CD1c-positive myeloid dendritic cell (primary cell): ENCODE results near the gene SELP.

Experiments used
- DNase-seq: peaks from one replicate; pipeline ENCODE4 v3.0.0-alpha.2; 2016; ENCODE audit errors: extremely low spot score

The SELP gene

GRCh38 chr1:169620565-169620964 is 9.4 kb downstream of the SELP start:
- DNase-seq = no peak

- DNase-seq = no peak
These were observed 11.6 kb downstream of the SELP start for GRCh38 chr1:169618367-169618766.

GRCh38 chr1:169615803-169616202 is 14.1 kb downstream of the SELP start:
- DNase-seq = no peak

GRCh38 chr1:169610858-169611257 is 19.1 kb downstream of the SELP start:
- peak; percentile 25 for DNase-seq

GRCh38 chr1:169610108-169610507 is 19.8 kb downstream of the SELP start:
- DNase-seq = no peak

- DNase-seq = peak; percentile 80
These were observed 21.7 kb downstream of the SELP start for GRCh38 chr1:169608226-169608625.

GRCh38 chr1:169604781-169605560 is 25.0 kb downstream of the SELP start:
- DNase-seq = peak; percentile 93

GRCh38 chr1:169601096-169601881 is 28.6 kb downstream of the SELP start:
- DNase-seq = peak; percentile 64

GRCh38 chr1:169595764-169596711 is 33.9 kb downstream of the SELP start:
- no peak for DNase-seq

GRCh38 chr1:169594391-169594790 is 35.5 kb downstream of the SELP start:
- no peak for DNase-seq

- DNase-seq = no peak
These were observed 39.0 kb downstream of the SELP start for GRCh38 chr1:169590932-169591331.

GRCh38 chr1:169588785-169589485 is 41.0 kb downstream of the SELP start:
- DNase-seq = no peak

- no peak for DNase-seq
These were observed 41.8 kb downstream of the SELP start for GRCh38 chr1:169588112-169588511.

GRCh38 chr1:169586395-169587255 is 43.3 kb downstream of the SELP start, which contains the start of gene F5:
F5 (minus strand) TSS chr1:169586481; CDS start chr1:169586386, 95 bp downstream.
- peak; percentile 78 for DNase-seq

- DNase-seq = no peak
These were observed 43.9 kb downstream of the SELP start for GRCh38 chr1:169586067-169586394.

- peak; percentile 73 for DNase-seq
These were observed 44.7 kb downstream of the SELP start for GRCh38 chr1:169585181-169585580.

- DNase-seq = peak; percentile 50
These were observed 45.3 kb downstream of the SELP start for GRCh38 chr1:169584483-169585144.

- DNase-seq = no peak
These were observed 51.8 kb downstream of the SELP start for GRCh38 chr1:169577981-169578738.

- DNase-seq = no peak
These were observed 53.0 kb downstream of the SELP start for GRCh38 chr1:169576935-169577331.
